ENCODE results near the gene RARS1. TPM values are rescaled to one million over a fixed set of nuclear protein-coding genes. Genes with fewer than 3 reads are reported as not detected.

RARS1 gene
- total RNA-seq, 4 donors from 2014 or later = 51.3 to 89.1 (median 75.9) TPM

DNA sequence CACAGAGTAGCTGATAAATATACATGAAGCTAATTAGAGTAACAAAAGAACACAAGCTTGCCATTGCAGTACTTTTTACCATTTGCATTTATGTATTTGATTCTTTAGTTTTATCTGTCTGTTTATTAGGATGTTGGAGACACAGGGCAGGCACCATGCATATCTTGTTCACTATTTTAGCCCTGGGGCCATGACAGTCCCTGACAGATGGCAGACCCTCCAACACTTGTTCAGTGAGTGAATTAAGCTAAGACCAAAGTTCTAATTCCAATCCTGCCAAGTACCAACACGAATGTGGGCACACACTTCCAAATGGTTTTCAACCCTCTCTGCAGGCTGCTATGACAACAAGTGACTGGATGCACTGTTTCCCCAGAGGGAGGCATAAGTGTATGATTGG lies 12.0 kb upstream of the RARS1 start:
- no peaks in the 10 kb centered on the region for H3K27me3 ChIP-seq
- no peaks in the 10 kb centered on the region for H3K4me1 ChIP-seq
- WGBS, 2 donors (ENCODE audit: low coverage in 1 of 2) = 40 to 55% methylated on average over 1 of the region's 1 CpG
- TF ChIP-seq, protein P1, sequence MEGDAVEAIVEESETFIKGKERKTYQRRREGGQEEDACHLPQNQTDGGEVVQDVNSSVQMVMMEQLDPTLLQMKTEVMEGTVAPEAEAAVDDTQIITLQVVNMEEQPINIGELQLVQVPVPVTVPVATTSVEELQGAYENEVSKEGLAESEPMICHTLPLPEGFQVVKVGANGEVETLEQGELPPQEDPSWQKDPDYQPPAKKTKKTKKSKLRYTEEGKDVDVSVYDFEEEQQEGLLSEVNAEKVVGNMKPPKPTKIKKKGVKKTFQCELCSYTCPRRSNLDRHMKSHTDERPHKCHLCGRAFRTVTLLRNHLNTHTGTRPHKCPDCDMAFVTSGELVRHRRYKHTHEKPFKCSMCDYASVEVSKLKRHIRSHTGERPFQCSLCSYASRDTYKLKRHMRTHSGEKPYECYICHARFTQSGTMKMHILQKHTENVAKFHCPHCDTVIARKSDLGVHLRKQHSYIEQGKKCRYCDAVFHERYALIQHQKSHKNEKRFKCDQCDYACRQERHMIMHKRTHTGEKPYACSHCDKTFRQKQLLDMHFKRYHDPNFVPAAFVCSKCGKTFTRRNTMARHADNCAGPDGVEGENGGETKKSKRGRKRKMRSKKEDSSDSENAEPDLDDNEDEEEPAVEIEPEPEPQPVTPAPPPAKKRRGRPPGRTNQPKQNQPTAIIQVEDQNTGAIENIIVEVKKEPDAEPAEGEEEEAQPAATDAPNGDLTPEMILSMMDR (IDR thresholded peaks at IDR 0.05) = no peak
- no peak for TF ChIP-seq EP300 (IDR thresholded peaks at IDR 0.05)
- TF ChIP-seq POLR2AphosphoS5 (IDR thresholded peaks at IDR 0.05) = no peak
- TF ChIP-seq POLR2A (IDR thresholded peaks at IDR 0.05) = no peak
- ATAC-seq = no peak
- H3K4me3 ChIP-seq = no peak overlapping the region
- H3K9me3 ChIP-seq = no peaks in the 10 kb centered on the region
- H3K27ac ChIP-seq = no peak overlapping the region
- no peaks in the 10 kb centered on the region for H3K36me3 ChIP-seq

DNA sequence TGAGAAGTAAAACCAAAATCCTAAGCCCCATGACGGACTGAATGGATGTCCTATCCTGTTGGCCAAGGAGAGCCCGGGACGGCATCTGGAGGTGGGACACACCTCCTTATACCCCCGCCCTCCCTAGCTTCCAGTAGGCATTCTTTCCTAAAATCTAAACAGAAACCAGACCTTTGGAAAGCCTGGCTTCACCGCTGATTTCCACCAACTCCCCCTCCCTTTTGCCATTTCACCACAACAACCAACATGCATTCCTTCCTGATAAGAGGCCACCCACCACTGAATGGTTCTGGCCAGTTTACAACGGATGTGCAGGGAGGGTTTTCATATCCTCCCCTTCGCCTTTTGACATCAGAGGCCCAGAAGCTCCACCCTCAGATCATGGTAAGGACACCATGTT lies 9.2 kb upstream of the RARS1 start:
- 49% methylated on average over 6 of the region's 7 CpGs for WGBS, 2 donors (ENCODE audit: low coverage in 1 of 2)
- H3K36me3 ChIP-seq = no peaks in the 10 kb centered on the region
- H3K27ac ChIP-seq = no peak overlapping the region
- TF ChIP-seq, protein P1 (IDR thresholded peaks at IDR 0.05) = no peak
- no peaks in the 10 kb centered on the region for H3K9me3 ChIP-seq
- ATAC-seq = no peak
- no peaks in the 10 kb centered on the region for H3K4me1 ChIP-seq
- H3K27me3 ChIP-seq = no peaks in the 10 kb centered on the region
- H3K4me3 ChIP-seq = no peak overlapping the region

DNA sequence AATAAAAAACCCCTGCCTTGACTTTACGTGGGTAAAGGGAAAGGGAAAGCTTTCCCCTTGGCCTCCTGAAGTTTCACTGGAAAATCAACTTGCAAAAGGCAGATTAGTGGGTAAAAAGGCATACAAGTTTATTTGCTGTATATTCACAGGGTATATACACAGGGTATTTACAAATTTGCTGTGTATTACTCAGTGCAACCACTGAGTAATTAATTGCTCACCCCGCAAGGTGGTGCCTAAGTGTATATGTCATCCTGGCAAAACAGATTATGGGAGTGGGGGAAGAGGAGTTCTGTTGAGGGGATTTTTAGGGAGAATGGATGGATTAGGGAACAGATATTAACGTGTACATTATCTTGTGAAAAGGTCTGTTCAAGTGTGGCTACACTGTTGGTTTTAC lies 7.1 kb upstream of the RARS1 start:
- Histone ChIP-seq H3K36me3 (no peaks in the 10 kb centered on the region), H3K27me3 (no peaks in the 10 kb centered on the region), H3K27ac (no peak overlapping the region), H3K9me3 (no peaks in the 10 kb centered on the region), H3K4me3 (no peak overlapping the region), H3K4me1 (no peaks in the 10 kb centered on the region)
- no peak for ATAC-seq
- WGBS, 2 donors (ENCODE audit: low coverage in 1 of 2) = 72 to 92% methylated on average over 3 of the region's 3 CpGs
- TF ChIP-seq POLR2A (IDR thresholded peaks at IDR 0.05) (no peak), POLR2AphosphoS5 (IDR thresholded peaks at IDR 0.05) (no peak), EP300 (IDR thresholded peaks at IDR 0.05) (no peak)
- TF ChIP-seq, protein P1 (IDR thresholded peaks at IDR 0.05) = no peak

- no peak overlapping the region for H3K27ac ChIP-seq
- no peak for ATAC-seq
- no peak overlapping the region for H3K4me3 ChIP-seq
- H3K36me3 ChIP-seq = no peaks in the 10 kb centered on the region
- 81 to 100% methylated on average over 1 of the region's 3 CpGs for WGBS, 2 donors (ENCODE audit: low coverage in 1 of 2)
- no peaks in the 10 kb centered on the region for H3K4me1 ChIP-seq
- no peaks in the 10 kb centered on the region for H3K27me3 ChIP-seq
- no peak for TF ChIP-seq POLR2A (IDR thresholded peaks at IDR 0.05)
- TF ChIP-seq EP300 (IDR thresholded peaks at IDR 0.05) = no peak
- TF ChIP-seq, protein P1 (IDR thresholded peaks at IDR 0.05) = no peak
- TF ChIP-seq POLR2AphosphoS5 (IDR thresholded peaks at IDR 0.05) = no peak
- H3K9me3 ChIP-seq = no peaks in the 10 kb centered on the region
Observed at GRCh38 chr5:168480601-168481000, 5.7 kb upstream of the RARS1 start.

GRCh38 chr5:168481330-168481788 lies 4.9 kb upstream of the RARS1 start:
- 52 to 55% methylated on average over 4 of the region's 4 CpGs for WGBS, 2 donors (ENCODE audit: low coverage in 1 of 2)
- H3K27ac ChIP-seq = no peak overlapping the region
- TF ChIP-seq, protein P1 (IDR thresholded peaks at IDR 0.05) = no peak
- H3K4me1 ChIP-seq = peaks cover 0 to 4% (median 0%) of the 10 kb centered on the region in 3 donors
- no peak for ATAC-seq
- H3K27me3 ChIP-seq = no peaks in the 10 kb centered on the region
- H3K36me3 ChIP-seq = no peaks in the 10 kb centered on the region
- no peak overlapping the region for H3K4me3 ChIP-seq
- no peaks in the 10 kb centered on the region for H3K9me3 ChIP-seq

All from gastroesophageal sphincter (tissue), 4 donors.